ENCODE measurements around the gene SUCLA2. TPM values are rescaled to one million over a fixed set of nuclear protein-coding genes. Genes with fewer than 3 reads are reported as not detected.

SUCLA2 gene
- total RNA-seq, 2 donors from 2014 or later: 42.1 to 45.7 TPM

- no peak overlapping the region for H3K4me3 ChIP-seq
- H3K4me1 ChIP-seq (replicated peaks): no peaks in the 10 kb centered on the region
- H3K27me3 ChIP-seq (replicated peaks; ENCODE audit: insufficient read depth): no peaks in the 10 kb centered on the region
- H3K27ac ChIP-seq: no peak overlapping the region
- WGBS: 69% methylated on average over 5 of the region's 5 CpGs
- no peak for DNase-seq (ENCODE audit: low spot score)
- intact Hi-C loops (cut with DNase I): no loop called here
- TF ChIP-seq POLR2AphosphoS5 (IDR thresholded peaks at IDR 0.05): no peak
- no peak for TF ChIP-seq POLR2A (IDR thresholded peaks at IDR 0.05)
- TF ChIP-seq CTCF (IDR thresholded peaks at IDR 0.05): no peak
- no peaks in the 10 kb centered on the region for H3K36me3 ChIP-seq
- no peaks in the 10 kb centered on the region for H3K9me3 ChIP-seq
Measured at GRCh38 chr13:47934371-47934770, 66.7 kb downstream of the SUCLA2 start.

GRCh38 chr13:47932950-47933923 is 67.8 kb downstream of the SUCLA2 start:
- Histone ChIP-seq H3K27ac (no peak overlapping the region), H3K36me3 (no peaks in the 10 kb centered on the region), H3K4me1 (replicated peaks) (no peaks in the 10 kb centered on the region), H3K4me3 (no peak overlapping the region), H3K27me3 (replicated peaks; ENCODE audit: insufficient read depth) (no peaks in the 10 kb centered on the region), H3K9me3 (no peaks in the 10 kb centered on the region)
- TF ChIP-seq CTCF (IDR thresholded peaks at IDR 0.05) (no peak), POLR2AphosphoS5 (IDR thresholded peaks at IDR 0.05) (no peak), POLR2A (IDR thresholded peaks at IDR 0.05) (no peak)
- WGBS: 35% methylated on average over 5 of the region's 5 CpGs
- intact Hi-C loops (cut with DNase I): no loop called here
- DNase-seq (ENCODE audit: low spot score): no peak

- TF ChIP-seq POLR2A (IDR thresholded peaks at IDR 0.05) (no peak), CTCF (IDR thresholded peaks at IDR 0.05) (no peak), POLR2AphosphoS5 (IDR thresholded peaks at IDR 0.05) (no peak)
- intact Hi-C loops (cut with DNase I): no loop called here
- Histone ChIP-seq H3K27me3 (replicated peaks; ENCODE audit: insufficient read depth) (no peaks in the 10 kb centered on the region), H3K4me1 (replicated peaks) (no peaks in the 10 kb centered on the region), H3K9me3 (no peaks in the 10 kb centered on the region), H3K4me3 (no peak overlapping the region), H3K36me3 (no peaks in the 10 kb centered on the region), H3K27ac (no peak overlapping the region)
- DNase-seq (ENCODE audit: low spot score): no peak
- whole genome bisulfite sequencing: 97% methylated on average over 1 of the region's 1 CpG
Measured at GRCh38 chr13:47930649-47931165, 70.4 kb downstream of the SUCLA2 start.

- no peaks in the 10 kb centered on the region for H3K4me1 ChIP-seq (replicated peaks)
- H3K27me3 ChIP-seq (replicated peaks; ENCODE audit: insufficient read depth): no peaks in the 10 kb centered on the region
- intact Hi-C loops (cut with DNase I): no loop called here
- WGBS: 81% methylated on average over 3 of the region's 3 CpGs
- no peaks in the 10 kb centered on the region for H3K9me3 ChIP-seq
- DNase-seq (ENCODE audit: low spot score): no peak
- no peak overlapping the region for H3K4me3 ChIP-seq
- H3K36me3 ChIP-seq: no peaks in the 10 kb centered on the region
- no peak overlapping the region for H3K27ac ChIP-seq
- no peak for TF ChIP-seq POLR2AphosphoS5 (IDR thresholded peaks at IDR 0.05)
- TF ChIP-seq CTCF (IDR thresholded peaks at IDR 0.05): no peak
- no peak for TF ChIP-seq POLR2A (IDR thresholded peaks at IDR 0.05)
Measured at GRCh38 chr13:47929156-47929555, 71.9 kb downstream of the SUCLA2 start.
